ENCODE data around the gene YAE1. TPM values are rescaled to one million over a fixed set of nuclear protein-coding genes. Genes with fewer than 3 reads are reported as not detected.
A peak's percentile ranks its signal among the peaks of the same experiment; 100 is the strongest.

The YAE1 gene
- total and polyA plus RNA-seq, 2 of the 8 experiments (the other 6 are each of a cell fraction or from before 2014, with no cell fraction given): 24.1 to 38.0 TPM

- Histone ChIP-seq H4K91ac (replicated peaks; ENCODE audit: insufficient read length, low read length) (no peak overlapping the region), H3K4me3 (ENCODE audit: extremely low read depth in 1 of 4, insufficient read depth in 2 of 4, low read depth in 3 of 4, low read length in 4 of 4) (no peak overlapping the region), H3K23me2 (ENCODE audit: low read depth, low read length) (no peaks in the 10 kb centered on the region; the same call in 1 of the 2 replicates), H3K4me2 (ENCODE audit: insufficient read depth in 1 of 2, low read depth in 2 of 2, low read length in 2 of 2) (no peak overlapping the region), H3K56ac (replicated peaks; ENCODE audit: insufficient read length, low read depth, low read length) (no peak overlapping the region), H2BK12ac (ENCODE audit: low read depth, low read length) (no peak overlapping the region), H2BK15ac (ENCODE audit: low read length) (no peak overlapping the region), H2BK20ac (ENCODE audit: low read length) (no peak overlapping the region), H3K27me3 (replicated peaks in 1 of 4; ENCODE audit: control insufficient read depth in 3 of 4, extremely low read depth in 1 of 4, insufficient read depth in 3 of 4, low read length in 3 of 4) (no peaks in the 10 kb centered on the region), H2BK5ac (ENCODE audit: low read depth, low read length) (no peak overlapping the region), H3K4ac (replicated peaks; ENCODE audit: insufficient read length, low read depth, low read length) (no peak overlapping the region), H3K9me3 (ENCODE audit: insufficient read depth in 2 of 2, low read depth in 1 of 2, low read length in 1 of 2) (no peaks in the 10 kb centered on the region), H3K79me2 (ENCODE audit: control insufficient read depth in 1 of 2, insufficient read depth in 2 of 2, low read length in 2 of 2) (no peaks in the 10 kb centered on the region), H2BK120ac (replicated peaks; ENCODE audit: low read depth, low read length) (no peak overlapping the region), H2AK5ac (ENCODE audit: low read depth, low read length) (no peak overlapping the region), H3K23ac (ENCODE audit: insufficient read length) (no peak overlapping the region), H4K8ac (ENCODE audit: extremely low read depth, insufficient read depth, low read length) (no peak overlapping the region), H2AFZ (ENCODE audit: low read length) (no peak overlapping the region), H3K79me1 (ENCODE audit: low read depth, low read length) (no peaks in the 10 kb centered on the region), H4K20me1 (replicated peaks in 1 of 2; ENCODE audit: control insufficient read depth in 1 of 2, insufficient read depth in 2 of 2, low read length in 2 of 2) (no peaks in the 10 kb centered on the region), H3K36me3 (ENCODE audit: control insufficient read depth in 2 of 4, insufficient read depth in 4 of 4, low read length in 3 of 4) (no peaks in the 10 kb centered on the region), H3K4me1 (replicated peaks in 1 of 4; ENCODE audit: control insufficient read depth in 3 of 4, insufficient read depth in 4 of 4, low read length in 3 of 4) (peaks cover 2 to 4% (median 3%) of the 10 kb centered on the region in 4 experiments; a peak in 5 of 7 replicates), H4K5ac (ENCODE audit: insufficient read length, low read depth, low read length) (no peak overlapping the region), H3K27ac (ENCODE audit: low read depth, low read length) (no peak overlapping the region), H3K14ac (ENCODE audit: insufficient read length) (no peak overlapping the region), H3K18ac (ENCODE audit: extremely low read depth, low read length) (no peak overlapping the region), H3K9ac (replicated peaks in 1 of 4; ENCODE audit: extremely low read depth in 1 of 4, low read depth in 3 of 4, low read length in 3 of 4) (no peak overlapping the region)
- ChIA-PET CTCF (ENCODE audit: partially characterized antibody) (interaction anchor here (0.7 kb wide), 1 partner anchor 15 kb away, joined by 3 read pairs; no protein-coding TSS in a partner anchor), POLR2A (ENCODE audit: partially characterized antibody) (no interaction called here)
- 93% methylated on average over 1 of the region's 1 CpG; no CpG with 5 or more reads in 1 of the 2 experiments for WGBS, 2 experiments (ENCODE audit: extremely low coverage in 1 of 2, insufficient coverage in 1 of 2, insufficient read length in 1 of 2, insufficient replicate concordance in 2 of 2, low coverage in 1 of 2, low lambda C conversion rate in 2 of 2, missing lambda C conversion rate in 1 of 2)
- no peak for DNase-seq (ENCODE audit: low read depth in 1 of 2, low spot score in 2 of 2)
- peak; percentile 57 for FAIRE-seq
- TF ChIP-seq YY1 (IDR thresholded peaks at IDR 0.05; ENCODE audit: low read depth, low read length): no peak
- TF ChIP-seq SP2 (IDR thresholded peaks at IDR 0.05; ENCODE audit: low read length): no peak
- no peak for TF ChIP-seq HDAC6 (IDR thresholded peaks at IDR 0.05; ENCODE audit: low read depth, low read length)
- TF ChIP-seq SIN3A (conservative IDR thresholded peaks at IDR 0.05 in 1 of 2, IDR thresholded peaks at IDR 0.05 in 1 of 2; ENCODE audit: low read depth in 1 of 2, low read length in 2 of 2): no peak
- TF ChIP-seq MAX (IDR thresholded peaks at IDR 0.05): no peak
- no peak for TF ChIP-seq TEAD4 (IDR thresholded peaks at IDR 0.05; ENCODE audit: low read depth, low read length)
- no peak for TF ChIP-seq RNF2 (IDR thresholded peaks at IDR 0.05; ENCODE audit: borderline replicate concordance, low read depth, low read length, missing control alignments, poor library complexity, severe bottlenecking)
- no peak for TF ChIP-seq PHF8 (conservative IDR thresholded peaks at IDR 0.05; ENCODE audit: low read depth, low read length)
- no peak for TF ChIP-seq POLR2A (IDR thresholded peaks at IDR 0.05; ENCODE audit: control extremely low read depth in 1 of 2, low read depth in 2 of 2, low read length in 2 of 2)
- TF ChIP-seq ATF3 (IDR thresholded peaks at IDR 0.05; ENCODE audit: insufficient read depth, low read depth, low read length): no peak
- no peak for TF ChIP-seq CEBPB (IDR thresholded peaks at IDR 0.05; ENCODE audit: low read depth, low read length)
- TF ChIP-seq GTF2F1 (IDR thresholded peaks at IDR 0.05; ENCODE audit: borderline replicate concordance, low read depth, low read length): no peak
- TF ChIP-seq RFX5 (IDR thresholded peaks at IDR 0.05; ENCODE audit: borderline replicate concordance, low read depth, low read length): no peak
- TF ChIP-seq JUND (IDR thresholded peaks at IDR 0.05; ENCODE audit: low read length): no peak
Observed at GRCh38 chr7:39525926-39526325, 40.3 kb upstream of the YAE1 start.
